Muscle layer of colon (tissue), 2 donors: ENCODE data around the gene PRELID3B.

ENCODE experiments used
- H3K27ac ChIP-seq: one replicate; pipeline ENCODE4 v1.7.0; 2013; ENCODE audit warnings: low read depth, mild to moderate bottlenecking, low read length, moderate library complexity
- H3K27me3 ChIP-seq, 2 donors: one replicate each; pipeline ENCODE4 v1.7.0; 2013; ENCODE audit warnings: low read length in 2 of 2, mild to moderate bottlenecking in 2 of 2; ENCODE audit not compliant: insufficient read depth in 2 of 2, control insufficient read depth in 1 of 2
- H3K36me3 ChIP-seq: one replicate; pipeline ENCODE4 v1.7.0; 2013; ENCODE audit warnings: mild to moderate bottlenecking, low read length; ENCODE audit not compliant: insufficient read depth
- H3K4me1 ChIP-seq: one replicate; pipeline ENCODE4 v1.7.0; 2013; ENCODE audit warnings: mild to moderate bottlenecking, low read length; ENCODE audit not compliant: insufficient read depth
- H3K4me3 ChIP-seq, 2 donors: one replicate each; pipeline ENCODE4 v1.7.0; 2013; ENCODE audit warnings: low read length in 2 of 2, low read depth in 1 of 2, mild to moderate bottlenecking in 1 of 2, moderate library complexity in 1 of 2
- H3K9ac ChIP-seq: one replicate; pipeline ENCODE4 v1.7.0; 2013; ENCODE audit warnings: low read length
- H3K9me3 ChIP-seq: one replicate; pipeline ENCODE4 v1.7.0; 2013; ENCODE audit warnings: mild to moderate bottlenecking, low read length
- donor health status: abdominal sarcoma.
- donor health status: Adenocarcinoma of cecum.

The PRELID3B gene

GRCh38 chr20:59042151-59042795 lies at the start of gene PRELID3B:
TSS of gene PRELID3B (minus strand) at chr20:59042786. CDS start at chr20:59042730, 56 bp downstream.
- Histone ChIP-seq H3K36me3 (peaks cover 11% of the 10 kb centered on the region), H3K4me1 (peaks cover 11% of the 10 kb centered on the region), H3K4me3 (peak within 1 kb of the TSS; percentile 69 to 88), H3K9ac (peak within 1 kb of the TSS; percentile 57), H3K27ac (peak within 1 kb of the TSS; percentile 83), H3K9me3 (no peaks in the 10 kb centered on the region), H3K27me3 (no peaks in the 10 kb centered on the region)

GRCh38 chr20:59087829-59088433 lies 45.3 kb upstream of the PRELID3B start:
- H3K4me1 ChIP-seq, result peaks cover 3% of the 10 kb centered on the region
- no peak overlapping the region for H3K9ac ChIP-seq
- H3K4me3 ChIP-seq, result no peak overlapping the region
- no peaks in the 10 kb centered on the region for H3K9me3 ChIP-seq
- no peaks in the 10 kb centered on the region for H3K36me3 ChIP-seq
- H3K27me3 ChIP-seq, result no peaks in the 10 kb centered on the region
- no peak overlapping the region for H3K27ac ChIP-seq

- H3K9ac ChIP-seq, result no peak overlapping the region
- no peak overlapping the region for H3K4me3 ChIP-seq
- H3K4me1 ChIP-seq, result peaks cover 3% of the 10 kb centered on the region
- H3K27ac ChIP-seq, result no peak overlapping the region
- H3K9me3 ChIP-seq, result no peaks in the 10 kb centered on the region
- no peaks in the 10 kb centered on the region for H3K36me3 ChIP-seq
- H3K27me3 ChIP-seq, result no peaks in the 10 kb centered on the region
These were observed 44.3 kb upstream of the PRELID3B start for GRCh38 chr20:59086923-59087322.

GRCh38 chr20:59084041-59084850 lies 41.7 kb upstream of the PRELID3B start:
- Histone ChIP-seq H3K4me3 (no peak overlapping the region), H3K36me3 (no peaks in the 10 kb centered on the region), H3K9me3 (no peaks in the 10 kb centered on the region), H3K9ac (no peak overlapping the region), H3K4me1 (peaks cover 3% of the 10 kb centered on the region), H3K27ac (no peak overlapping the region), H3K27me3 (no peaks in the 10 kb centered on the region)

GRCh38 chr20:59082981-59083380 lies 40.4 kb upstream of the PRELID3B start:
- peaks cover 1% of the 10 kb centered on the region for H3K4me1 ChIP-seq
- H3K27me3 ChIP-seq, result no peaks in the 10 kb centered on the region
- H3K36me3 ChIP-seq, result no peaks in the 10 kb centered on the region
- no peak overlapping the region for H3K9ac ChIP-seq
- no peak overlapping the region for H3K27ac ChIP-seq
- H3K4me3 ChIP-seq, result no peak overlapping the region
- H3K9me3 ChIP-seq, result no peaks in the 10 kb centered on the region

- H3K4me3 ChIP-seq, result no peak overlapping the region
- H3K9ac ChIP-seq, result no peak overlapping the region
- H3K27me3 ChIP-seq, result peaks cover 0 to 6% of the 10 kb centered on the region in 2 donors
- no peak overlapping the region for H3K27ac ChIP-seq
- H3K4me1 ChIP-seq, result no peaks in the 10 kb centered on the region
- H3K36me3 ChIP-seq, result no peaks in the 10 kb centered on the region
- no peaks in the 10 kb centered on the region for H3K9me3 ChIP-seq
These were observed 39.6 kb upstream of the PRELID3B start for GRCh38 chr20:59082077-59082740.

GRCh38 chr20:59081036-59081435 lies 38.5 kb upstream of the PRELID3B start:
- Histone ChIP-seq H3K36me3 (no peaks in the 10 kb centered on the region), H3K9ac (no peak overlapping the region), H3K27me3 (peaks cover 0 to 6% of the 10 kb centered on the region in 2 donors), H3K9me3 (no peaks in the 10 kb centered on the region), H3K27ac (no peak overlapping the region), H3K4me3 (no peak overlapping the region), H3K4me1 (no peaks in the 10 kb centered on the region)

- Histone ChIP-seq H3K9me3 (no peaks in the 10 kb centered on the region), H3K4me3 (no peak overlapping the region), H3K4me1 (no peaks in the 10 kb centered on the region), H3K27me3 (peaks cover 0 to 6% of the 10 kb centered on the region in 2 donors), H3K9ac (no peak overlapping the region), H3K27ac (no peak overlapping the region), H3K36me3 (no peaks in the 10 kb centered on the region)
These were observed 35.6 kb upstream of the PRELID3B start for GRCh38 chr20:59078231-59078630.

GRCh38 chr20:59077705-59078104 lies 35.1 kb upstream of the PRELID3B start:
- H3K27me3 ChIP-seq, result peaks cover 0 to 6% of the 10 kb centered on the region in 2 donors
- H3K27ac ChIP-seq, result no peak overlapping the region
- no peaks in the 10 kb centered on the region for H3K4me1 ChIP-seq
- no peaks in the 10 kb centered on the region for H3K36me3 ChIP-seq
- no peak overlapping the region for H3K4me3 ChIP-seq
- no peak overlapping the region for H3K9ac ChIP-seq
- no peaks in the 10 kb centered on the region for H3K9me3 ChIP-seq

- Histone ChIP-seq H3K9ac (no peak overlapping the region), H3K4me3 (no peak overlapping the region), H3K9me3 (no peaks in the 10 kb centered on the region), H3K27me3 (peaks cover 0 to 6% of the 10 kb centered on the region in 2 donors), H3K36me3 (no peaks in the 10 kb centered on the region), H3K4me1 (no peaks in the 10 kb centered on the region), H3K27ac (no peak overlapping the region)
These were observed 33.4 kb upstream of the PRELID3B start for GRCh38 chr20:59075934-59076508.

- peaks cover 0 to 6% of the 10 kb centered on the region in 2 donors for H3K27me3 ChIP-seq
- no peaks in the 10 kb centered on the region for H3K4me1 ChIP-seq
- no peak overlapping the region for H3K4me3 ChIP-seq
- no peak overlapping the region for H3K9ac ChIP-seq
- H3K27ac ChIP-seq, result no peak overlapping the region
- no peaks in the 10 kb centered on the region for H3K36me3 ChIP-seq
- no peaks in the 10 kb centered on the region for H3K9me3 ChIP-seq
These were observed 31.9 kb upstream of the PRELID3B start for GRCh38 chr20:59074456-59074855.
